Natural killer cell (primary cell): ENCODE data around the gene C10orf120. TPM values are rescaled to one million over a fixed set of nuclear protein-coding genes. Genes with fewer than 3 reads are reported as not detected.

ENCODE experiments used
- ATAC-seq, 3 donors: fragments of 150-1000 bp in 2 of 3; fragments of 200-7000 bp in 1 of 3; cut with Tn5 transposase; 1 replicate in 1 of 3; 2 replicates in 2 of 3; pipeline ENCODE4 v1.10.0; 2021; ENCODE audit warnings: mild to moderate bottlenecking in 2 of 3, moderate library complexity in 2 of 3
- DNase-seq, 2 donors: peaks; one replicate each; pipeline versions ENCODE4 v3.0.0 to v3.0.0-alpha.2; 2013 to 2021; ENCODE audit warnings: mixed read lengths in 1 of 2
- H3K27ac ChIP-seq: one replicate; pipeline ENCODE4 v1.5.1; 2013; ENCODE audit warnings: mild to moderate bottlenecking, low read length
- H3K27me3 ChIP-seq: one replicate; pipeline ENCODE4 v1.6.1; 2013; ENCODE audit warnings: low read length; ENCODE audit not compliant: control insufficient read depth, insufficient read depth
- H3K36me3 ChIP-seq: one replicate; pipeline ENCODE4 v1.6.1; 2013; ENCODE audit warnings: low read length; ENCODE audit not compliant: control insufficient read depth, insufficient read depth
- H3K4me1 ChIP-seq: one replicate; pipeline ENCODE4 v1.6.1; 2013; ENCODE audit warnings: low read length; ENCODE audit not compliant: control insufficient read depth, insufficient read depth
- H3K4me3 ChIP-seq: one replicate; pipeline ENCODE4 v1.5.1; 2013; ENCODE audit warnings: low read length
- H3K9me3 ChIP-seq: one replicate; pipeline ENCODE4 v1.6.1; 2013; ENCODE audit warnings: low read length; ENCODE audit not compliant: control insufficient read depth, insufficient read depth
- H3K27ac Mint-ChIP-seq, 2 donors: one replicate each; pipeline ENCODE4 v1.8.0; 2022; ENCODE audit warnings: mild to moderate bottlenecking in 2 of 2, mixed read lengths in 2 of 2, moderate library complexity in 1 of 2
- H3K27me3 Mint-ChIP-seq, 2 donors: one replicate each; pipeline ENCODE4 v1.8.0; 2022; ENCODE audit warnings: low read depth in 2 of 2, mixed read lengths in 2 of 2
- H3K36me3 Mint-ChIP-seq: one replicate; pipeline ENCODE4 v1.8.0; 2022; ENCODE audit warnings: mixed read lengths
- H3K4me1 Mint-ChIP-seq, 2 donors: one replicate each; pipeline ENCODE4 v1.8.0; 2022; ENCODE audit warnings: mixed read lengths in 2 of 2
- H3K4me3 Mint-ChIP-seq: one replicate; pipeline ENCODE4 v1.8.0; 2022; ENCODE audit warnings: mild to moderate bottlenecking, moderate library complexity, mixed read lengths
- H3K9me3 Mint-ChIP-seq, 2 donors: one replicate each; pipeline ENCODE4 v1.8.0; 2022; ENCODE audit warnings: mixed read lengths in 2 of 2
- WGBS: methylation state at CpG from one replicate; pipeline ENCODE4 v1.1.7; 2013; ENCODE audit warnings: missing lambda C conversion rate; ENCODE audit not compliant: insufficient coverage; 5-methylcytosine and 5-hydroxymethylcytosine counted together
- intact Hi-C: fragments of 100-400 bp; cut with micrococcal nuclease; formaldehyde crosslinking; loops from one replicate; pipeline ENCODE4 v1.14.2; 2022
- total RNA-seq, 4 donors: library from RNA; stranded (reverse); fragments of 120-200 nt in 1 of 4; gene quantifications; one replicate each; pipeline versions ENCODE4 v1.2.3 to v1.2.4, GENCODE V29; 2013 to 2022
- TF ChIP-seq, protein P1 (sequence below): fragments of 200-600 bp; IDR thresholded peaks from one replicate; pipeline ENCODE4 v1.8.0; 2022; ENCODE audit warnings: antibody characterized with exemption

The C10orf120 gene
- total RNA-seq, 3 donors from 2014 or later (not counting 1 experiment from before 2014, with no cell fraction given) = not detected

GRCh38 chr10:122655524-122656307, 43.9 kb downstream of the C10orf120 start:
- Histone ChIP-seq H3K4me1 (no peaks in the 10 kb centered on the region), H3K27me3 (peaks cover 3% of the 10 kb centered on the region), H3K4me3 (no peak overlapping the region), H3K36me3 (no peaks in the 10 kb centered on the region), H3K9me3 (no peaks in the 10 kb centered on the region), H3K27ac (no peak overlapping the region)
- no peaks in the 10 kb centered on the region for H3K4me1 Mint-ChIP-seq
- TF ChIP-seq, protein P1, sequence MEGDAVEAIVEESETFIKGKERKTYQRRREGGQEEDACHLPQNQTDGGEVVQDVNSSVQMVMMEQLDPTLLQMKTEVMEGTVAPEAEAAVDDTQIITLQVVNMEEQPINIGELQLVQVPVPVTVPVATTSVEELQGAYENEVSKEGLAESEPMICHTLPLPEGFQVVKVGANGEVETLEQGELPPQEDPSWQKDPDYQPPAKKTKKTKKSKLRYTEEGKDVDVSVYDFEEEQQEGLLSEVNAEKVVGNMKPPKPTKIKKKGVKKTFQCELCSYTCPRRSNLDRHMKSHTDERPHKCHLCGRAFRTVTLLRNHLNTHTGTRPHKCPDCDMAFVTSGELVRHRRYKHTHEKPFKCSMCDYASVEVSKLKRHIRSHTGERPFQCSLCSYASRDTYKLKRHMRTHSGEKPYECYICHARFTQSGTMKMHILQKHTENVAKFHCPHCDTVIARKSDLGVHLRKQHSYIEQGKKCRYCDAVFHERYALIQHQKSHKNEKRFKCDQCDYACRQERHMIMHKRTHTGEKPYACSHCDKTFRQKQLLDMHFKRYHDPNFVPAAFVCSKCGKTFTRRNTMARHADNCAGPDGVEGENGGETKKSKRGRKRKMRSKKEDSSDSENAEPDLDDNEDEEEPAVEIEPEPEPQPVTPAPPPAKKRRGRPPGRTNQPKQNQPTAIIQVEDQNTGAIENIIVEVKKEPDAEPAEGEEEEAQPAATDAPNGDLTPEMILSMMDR = no peak
- H3K4me3 Mint-ChIP-seq = no peak overlapping the region
- WGBS = 86% methylated on average over 9 of the region's 9 CpGs
- H3K36me3 Mint-ChIP-seq = no peaks in the 10 kb centered on the region
- H3K27me3 Mint-ChIP-seq = peaks cover 12 to 37% of the 10 kb centered on the region in 2 donors
- H3K9me3 Mint-ChIP-seq = no peaks in the 10 kb centered on the region
- intact Hi-C loops = no loop called here
- H3K27ac Mint-ChIP-seq = no peak overlapping the region
- ATAC-seq (no peak), DNase-seq (no peak)

DNA sequence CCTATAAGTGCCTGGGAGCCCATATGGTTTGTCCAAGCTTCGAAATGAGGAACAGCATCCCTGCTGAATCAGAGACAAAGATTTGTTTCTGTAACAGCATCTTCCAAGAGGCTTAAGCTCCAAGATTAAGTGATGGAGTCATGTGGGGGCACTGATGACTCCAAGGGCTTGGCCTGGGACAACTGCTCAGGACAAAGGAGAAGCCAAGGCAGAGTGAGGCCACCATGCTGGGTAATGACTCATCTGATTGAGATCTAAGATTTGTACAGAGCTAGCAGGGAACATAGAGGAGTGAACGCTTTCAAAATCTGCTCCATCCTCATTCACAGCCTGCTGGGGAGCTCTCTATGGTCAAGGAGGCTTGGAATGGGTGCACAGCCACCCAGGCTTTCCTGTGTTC, 49.3 kb downstream of the C10orf120 start:
- no peak overlapping the region for H3K4me3 ChIP-seq
- H3K27ac ChIP-seq = no peak overlapping the region
- H3K27me3 Mint-ChIP-seq = peaks cover 8 to 34% of the 10 kb centered on the region in 2 donors
- no peaks in the 10 kb centered on the region for H3K4me1 ChIP-seq
- no peaks in the 10 kb centered on the region for H3K36me3 ChIP-seq
- no peaks in the 10 kb centered on the region for H3K4me1 Mint-ChIP-seq
- H3K27me3 ChIP-seq = peaks cover 6% of the 10 kb centered on the region
- no peaks in the 10 kb centered on the region for H3K9me3 ChIP-seq
- H3K4me3 Mint-ChIP-seq = no peak overlapping the region
- H3K9me3 Mint-ChIP-seq = no peaks in the 10 kb centered on the region
- no peak for ATAC-seq
- intact Hi-C loops = no loop called here
- TF ChIP-seq, protein P1 = no peak
- 84% methylated on average over 2 of the region's 2 CpGs for WGBS
- H3K27ac Mint-ChIP-seq = no peak overlapping the region
- H3K36me3 Mint-ChIP-seq = no peaks in the 10 kb centered on the region
- DNase-seq = no peak

- Histone ChIP-seq H3K4me3 (no peak overlapping the region), H3K36me3 (no peaks in the 10 kb centered on the region), H3K27me3 (peaks cover 6% of the 10 kb centered on the region), H3K4me1 (no peaks in the 10 kb centered on the region), H3K9me3 (no peaks in the 10 kb centered on the region), H3K27ac (no peak overlapping the region)
- Mint-ChIP-seq H3K4me3 (no peak overlapping the region), H3K9me3 (no peaks in the 10 kb centered on the region), H3K4me1 (no peaks in the 10 kb centered on the region), H3K27ac (no peak overlapping the region), H3K36me3 (no peaks in the 10 kb centered on the region), H3K27me3 (peaks cover 8 to 30% of the 10 kb centered on the region in 2 donors)
- WGBS = 75% methylated on average over 5 of the region's 5 CpGs
- no peak for ATAC-seq
- intact Hi-C loops = no loop called here
- TF ChIP-seq, protein P1 = no peak
- DNase-seq = no peak
Observed at GRCh38 chr10:122649903-122650302, 49.7 kb downstream of the C10orf120 start.
